ENCODE results near the gene TNFAIP8. TPM values are rescaled to one million over a fixed set of nuclear protein-coding genes. Genes with fewer than 3 reads are reported as not detected.

Gene TNFAIP8
- total RNA-seq, 1 experiment from 2014 or later = 8.0 TPM

GRCh38 chr5:119363936-119364335 lies 8.1 kb downstream of the TNFAIP8 start:
- DNase-seq (ENCODE audit: low read depth, low spot score) (no peak), ATAC-seq (no peak)
- BruUV-seq (replicated peaks) = no TSS peak
- H3K4me1 ChIP-seq (ENCODE audit: control insufficient read depth, insufficient read depth, low read length) = no peaks in the 10 kb centered on the region
- no peak overlapping the region for H3K27ac ChIP-seq (ENCODE audit: low read length)
- intact Hi-C loops (cut with micrococcal nuclease; ENCODE audit: unreplicated experiment) (no loop called here), in situ Hi-C loops (cut with HindIII; ENCODE audit: low pct_unique_long_range_greater_than_20kb, low sequenced_read_pairs) (no loop called here)
- TF ChIP-seq POLR2AphosphoS5 (IDR thresholded peaks at IDR 0.05; ENCODE audit: low read depth, low read length) (no peak), CTCF (IDR thresholded peaks at IDR 0.05) (no peak), TCF7L2 (IDR thresholded peaks at IDR 0.05; ENCODE audit: low read depth, low read length) (no peak)
- H3K27me3 ChIP-seq (ENCODE audit: control insufficient read depth, insufficient read depth, low read length) = no peaks in the 10 kb centered on the region
- CTCF ChIA-PET = interaction anchor here (0.7 kb wide), 1 partner anchor 48 kb away, joined by 5 read pairs; no protein-coding TSS in a partner anchor
- H3K36me3 ChIP-seq (ENCODE audit: control insufficient read depth, insufficient read depth, low read length) = no peaks in the 10 kb centered on the region
- no peak overlapping the region for H3K4me3 ChIP-seq (ENCODE audit: low read depth in 2 of 2, low read length in 2 of 2)
- POLR2A ChIA-PET = no interaction called here
- H3K9me3 ChIP-seq (ENCODE audit: control insufficient read depth, insufficient read depth, low read depth, low read length) = no peaks in the 10 kb centered on the region

GRCh38 chr5:119365847-119366539 lies 10.2 kb downstream of the TNFAIP8 start:
- H3K4me1 ChIP-seq (ENCODE audit: control insufficient read depth, insufficient read depth, low read length) = no peaks in the 10 kb centered on the region
- ATAC-seq (no peak), DNase-seq (ENCODE audit: low read depth, low spot score) (no peak)
- H3K27me3 ChIP-seq (ENCODE audit: control insufficient read depth, insufficient read depth, low read length) = no peaks in the 10 kb centered on the region
- TF ChIP-seq POLR2AphosphoS5 (IDR thresholded peaks at IDR 0.05; ENCODE audit: low read depth, low read length) (no peak), SIN3A (IDR thresholded peaks at IDR 0.05; ENCODE audit: borderline replicate concordance, insufficient read depth, low read depth, low read length) (no peak), TCF7L2 (IDR thresholded peaks at IDR 0.05; ENCODE audit: low read depth, low read length) (no peak), CTCF (IDR thresholded peaks at IDR 0.05) (no peak), REST (IDR thresholded peaks at IDR 0.05; ENCODE audit: insufficient read depth in 1 of 2, low read depth in 2 of 2, low read length in 1 of 2) (no peak)
- intact Hi-C loops (cut with micrococcal nuclease; ENCODE audit: unreplicated experiment) = no loop called here
- BruUV-seq (replicated peaks) = no TSS peak
- no peaks in the 10 kb centered on the region for H3K36me3 ChIP-seq (ENCODE audit: control insufficient read depth, insufficient read depth, low read length)
- H3K27ac ChIP-seq (ENCODE audit: low read length) = no peak overlapping the region
- H3K4me3 ChIP-seq (ENCODE audit: low read depth in 2 of 2, low read length in 2 of 2) = no peak overlapping the region
- CTCF ChIA-PET = no interaction called here
- in situ Hi-C loops (cut with HindIII; ENCODE audit: low pct_unique_long_range_greater_than_20kb, low sequenced_read_pairs) = no loop called here
- no peaks in the 10 kb centered on the region for H3K9me3 ChIP-seq (ENCODE audit: control insufficient read depth, insufficient read depth, low read depth, low read length)
- POLR2A ChIA-PET = no interaction called here
